GM12878 (cell line): ENCODE data around the gene TMPRSS12. TPM values are rescaled to one million over a fixed set of nuclear protein-coding genes. Genes with fewer than 3 reads are reported as not detected.

Experiments
- ATAC-seq: fragments of 200-7000 bp; cut with Tn5 transposase; 3 replicates; pipeline ENCODE4 v1.9.1; 2020; ENCODE audit warnings: mild to moderate bottlenecking, moderate library complexity
- BruUV-seq: library from RNA; stranded (reverse); fragments of 400-500 nt; replicated peaks from 2 replicates; lab custom pipeline; 2021; lab: Mats Ljungman, UMichigan
- CTCF ChIA-PET: fragments of 300-600 bp; sonication (Branson Sonifier 250); formaldehyde crosslinking; extraction: SDS; loops from one replicate; lab custom pipeline; 2021; ENCODE audit warnings: inconsistent platforms; lab: Yijun Ruan, JAX
- POLR2A ChIA-PET: fragments of 350-600 bp; formaldehyde crosslinking; extraction: SDS; loops from one replicate; lab custom pipeline; 2021; ENCODE audit warnings: inconsistent platforms; lab: Charles Lee
- RAD21 ChIA-PET: fragments of 300-600 bp; sonication (Branson Sonifier 250); formaldehyde crosslinking; loops from one replicate; lab custom pipeline; 2023; ENCODE audit warnings: antibody characterized with exemption; ENCODE audit not compliant: unreplicated experiment; lab: Charles Lee
- SMC1A ChIA-PET: fragments of 300-600 bp; sonication (Branson Sonifier 250); formaldehyde crosslinking; loops from one replicate; lab custom pipeline; 2023; ENCODE audit not compliant: unreplicated experiment, uncharacterized antibody; lab: Charles Lee
- DNase-seq: peaks from one replicate; pipeline ENCODE4 v3.0.0-alpha.2; 2011; ENCODE audit warnings: low read depth, low spot score
- FAIRE-seq: peaks from 3 replicates; lab custom pipeline; 2011; peaks lifted over from hg19 to GRCh38; lab: Jason Lieb, UNC
- H2AFZ ChIP-seq: 2 replicates; pipeline ENCODE4 v1.6.0; 2011; ENCODE audit warnings: low read depth, low read length, control low read depth; ENCODE audit not compliant: control insufficient read depth
- H3K27ac ChIP-seq: 2 replicates; pipeline ENCODE4 v1.5.1; 2011; ENCODE audit warnings: control low read depth; ENCODE audit not compliant: control insufficient read depth, insufficient read depth
- H3K27me3 ChIP-seq, 2 experiments: replicated peaks in 1 of 2; 2 replicates each; pipeline versions ENCODE4 v1.6.0 to v1.6.1; 2011; ENCODE audit warnings: low read length in 1 of 2; ENCODE audit not compliant: control insufficient read depth in 2 of 2, insufficient read depth in 2 of 2
- H3K36me3 ChIP-seq, 2 experiments: 2 replicates each; pipeline ENCODE4 v1.5.1; 2011; ENCODE audit warnings: low read length in 1 of 2; ENCODE audit not compliant: control insufficient read depth in 2 of 2, insufficient read depth in 2 of 2
- H3K4me1 ChIP-seq: 2 replicates; pipeline ENCODE4 v1.6.1; 2011; ENCODE audit warnings: mild to moderate bottlenecking, low read length, moderate library complexity, mixed read lengths; ENCODE audit not compliant: control insufficient read depth, insufficient read depth
- H3K4me2 ChIP-seq: 2 replicates; pipeline ENCODE4 v1.6.0; 2011; ENCODE audit warnings: control low read depth; ENCODE audit not compliant: control insufficient read depth, insufficient read depth
- H3K4me3 ChIP-seq: fragments of 200-600 bp; sonication (generic); 2 replicates; pipeline ENCODE4 v1.5.1; 2016
- H3K79me2 ChIP-seq: 2 replicates; pipeline ENCODE4 v1.6.0; 2011; ENCODE audit warnings: low read length; ENCODE audit not compliant: control insufficient read depth, insufficient read depth
- H3K9ac ChIP-seq: 2 replicates; pipeline ENCODE4 v1.8.0; 2011; ENCODE audit warnings: low read length, control low read depth, mixed read lengths; ENCODE audit not compliant: control insufficient read depth, insufficient read depth
- H3K9me3 ChIP-seq: replicated peaks from 3 replicates; pipeline ENCODE4 v1.5.1; 2011; ENCODE audit warnings: mild to moderate bottlenecking, low read length; ENCODE audit not compliant: control insufficient read depth, insufficient read depth
- H4K20me1 ChIP-seq: 2 replicates; pipeline ENCODE4 v1.6.0; 2011; ENCODE audit not compliant: control insufficient read depth, insufficient read depth
- ATF2 ChIP-seq: IDR thresholded peaks from 2 replicates; pipeline ENCODE4 v1.6.1; 2012; ENCODE audit warnings: low read length, inconsistent platforms
- BHLHE40 ChIP-seq, 2 experiments: fragments of 450-650 bp in 1 of 2; IDR thresholded peaks; 2 replicates each; pipeline ENCODE4 v1.6.1; 2011 to 2017; ENCODE audit warnings: low read depth in 2 of 2, borderline replicate concordance in 1 of 2, improper control_type of control experiment in 1 of 2, low read length in 1 of 2, mild to moderate bottlenecking in 1 of 2
- RUNX3 ChIP-seq: IDR thresholded peaks from 2 replicates; pipeline ENCODE4 v1.6.1; 2012; ENCODE audit warnings: low read length, inconsistent platforms
- SREBF2 ChIP-seq: IDR thresholded peaks from 2 replicates; pipeline ENCODE4 v1.6.1; 2012; ENCODE audit warnings: mild to moderate bottlenecking, low read length
- WGBS: methylation state at CpG from one replicate; pipeline ENCODE4 v1.1.6; 2016; ENCODE audit warnings: low lambda C conversion rate; ENCODE audit not compliant: insufficient replicate concordance, insufficient coverage; ENCODE audit errors: missing lambda C conversion rate; 5-methylcytosine and 5-hydroxymethylcytosine counted together
- in situ Hi-C: fragments of 300-500 bp; cut with MboI; formaldehyde crosslinking; loops from 9 replicates; pipeline ENCODE4 v1.14.3; 2018; ENCODE audit warnings: mixed read lengths
- intact Hi-C: fragments of 100-400 bp; cut with micrococcal nuclease; formaldehyde crosslinking; loops from one replicate; pipeline ENCODE4 v1.14.2; 2022; ENCODE audit not compliant: unreplicated experiment
- polyA plus RNA-seq, 11 experiments: library from polyadenylated mRNA; depleted of rRNA in 4 of 11; unstranded in 6 of 11; stranded (reverse) in 5 of 11; fragments of >200 nt; fragmentation: Nextera tagmentation in 4 of 11; fragmentation: Illumina TruSeq in 1 of 11; extraction: Ambion mirVana in 4 of 11; extraction: Trizol in 1 of 11; gene quantifications; 1 replicate in 1 of 11; 2 replicates in 10 of 11; pipeline versions ENCODE4 v1.2.1 to v1.2.3, GENCODE V29; 2011 to 2016; ENCODE audit warnings: inconsistent platforms in 2 of 11, missing spikeins in 2 of 11, low read depth in 1 of 11
- total RNA-seq, 4 experiments: library from RNA; depleted of rRNA in 3 of 4; stranded (reverse); fragments of >200 nt in 3 of 4; fragmentation: Illumina TruSeq in 1 of 4; extraction: Trizol in 1 of 4; gene quantifications; 2 replicates each; pipeline versions ENCODE4 v1.2.1 to v1.2.3, GENCODE V29; 2013 to 2021
- TF ChIP-seq, protein P1 (sequence below): fragments of 450-650 bp; IDR thresholded peaks from 2 replicates; pipeline ENCODE4 v1.6.1; 2017; ENCODE audit warnings: borderline replicate concordance

Gene TMPRSS12
- total and polyA plus RNA-seq, 10 of the 15 experiments (the other 5 are each of a cell fraction or from before 2014, with no cell fraction given): not detected

- H3K79me2 ChIP-seq: no peaks in the 10 kb centered on the region
- no peak for FAIRE-seq
- H2AFZ ChIP-seq: no peak overlapping the region
- peaks cover 19% of the 10 kb centered on the region for H3K9me3 ChIP-seq
- BruUV-seq: no TSS peak
- no peaks in the 10 kb centered on the region for H3K27me3 ChIP-seq
- no peaks in the 10 kb centered on the region for H3K36me3 ChIP-seq
- ATAC-seq: no peak
- 25% methylated on average over 3 of the region's 3 CpGs for WGBS
- H4K20me1 ChIP-seq: no peaks in the 10 kb centered on the region
- ChIA-PET POLR2A (no interaction called here), CTCF (interaction anchor here (0.6 kb wide), 1 partner anchor 9 kb away, joined by 3 read pairs; a partner anchor contains a TSS), RAD21 (no interaction called here), SMC1A (no interaction called here)
- no peak overlapping the region for H3K9ac ChIP-seq
- no peak overlapping the region for H3K27ac ChIP-seq
- no peak overlapping the region for H3K4me2 ChIP-seq
- H3K4me3 ChIP-seq: no peak overlapping the region
- no peak for TF ChIP-seq ATF2
- no peak for TF ChIP-seq SREBF2
- TF ChIP-seq, protein P1, sequence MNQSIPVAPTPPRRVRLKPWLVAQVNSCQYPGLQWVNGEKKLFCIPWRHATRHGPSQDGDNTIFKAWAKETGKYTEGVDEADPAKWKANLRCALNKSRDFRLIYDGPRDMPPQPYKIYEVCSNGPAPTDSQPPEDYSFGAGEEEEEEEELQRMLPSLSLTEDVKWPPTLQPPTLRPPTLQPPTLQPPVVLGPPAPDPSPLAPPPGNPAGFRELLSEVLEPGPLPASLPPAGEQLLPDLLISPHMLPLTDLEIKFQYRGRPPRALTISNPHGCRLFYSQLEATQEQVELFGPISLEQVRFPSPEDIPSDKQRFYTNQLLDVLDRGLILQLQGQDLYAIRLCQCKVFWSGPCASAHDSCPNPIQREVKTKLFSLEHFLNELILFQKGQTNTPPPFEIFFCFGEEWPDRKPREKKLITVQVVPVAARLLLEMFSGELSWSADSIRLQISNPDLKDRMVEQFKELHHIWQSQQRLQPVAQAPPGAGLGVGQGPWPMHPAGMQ: no peak
- no peak for TF ChIP-seq RUNX3
- TF ChIP-seq BHLHE40 (IDR thresholded peaks at IDR 0.05; ENCODE audit: borderline replicate concordance in 1 of 2, low read depth in 2 of 2, low read length in 1 of 2): no peak
- in situ Hi-C loops: no loop called here
- peaks cover 6% of the 10 kb centered on the region for H3K4me1 ChIP-seq
- DNase-seq: no peak
- intact Hi-C loops: no loop called here
These were observed 73.6 kb downstream of the TMPRSS12 start for GRCh38 chr12:50916292-50916691.
